Stimulated activated effector memory CD8-positive, alpha-beta T cell treated with anti-CD3 and anti-CD28 coated beads, Interleukin-12 subunit alpha, Interleukin-12 subunit beta, amount 100 ng/mL, for 72 hours (primary cell): ENCODE data around the gene GJB1.
"Not testable (repeated sequence)": the region's sequence is repeated elsewhere in the genome, so short reads cannot be mapped to it uniquely, and the experiment has no call there.

Experiments
- ATAC-seq: fragments of 150-1000 bp; cut with Tn5 transposase; 2 replicates; pipeline ENCODE4 v1.10.0; 2021
- DNase-seq, 2 donors: peaks; one replicate each; pipeline ENCODE4 v3.0.0; 2021 to 2022; ENCODE audit warnings: low spot score in 2 of 2
- H3K27ac Mint-ChIP-seq: one replicate; pipeline ENCODE4 v1.8.0; 2022; ENCODE audit warnings: mild to moderate bottlenecking, mixed read lengths
- H3K36me3 Mint-ChIP-seq: one replicate; pipeline ENCODE4 v1.8.0; 2022; ENCODE audit warnings: mild to moderate bottlenecking, mixed read lengths
- H3K4me1 Mint-ChIP-seq: one replicate; pipeline ENCODE4 v1.8.0; 2022; ENCODE audit warnings: mixed read lengths
- H3K4me3 Mint-ChIP-seq: one replicate; pipeline ENCODE4 v1.8.0; 2022; ENCODE audit warnings: mild to moderate bottlenecking, mixed read lengths
- H3K9me3 Mint-ChIP-seq: one replicate; pipeline ENCODE4 v1.8.0; 2022; ENCODE audit warnings: mixed read lengths

The GJB1 gene

DNA sequence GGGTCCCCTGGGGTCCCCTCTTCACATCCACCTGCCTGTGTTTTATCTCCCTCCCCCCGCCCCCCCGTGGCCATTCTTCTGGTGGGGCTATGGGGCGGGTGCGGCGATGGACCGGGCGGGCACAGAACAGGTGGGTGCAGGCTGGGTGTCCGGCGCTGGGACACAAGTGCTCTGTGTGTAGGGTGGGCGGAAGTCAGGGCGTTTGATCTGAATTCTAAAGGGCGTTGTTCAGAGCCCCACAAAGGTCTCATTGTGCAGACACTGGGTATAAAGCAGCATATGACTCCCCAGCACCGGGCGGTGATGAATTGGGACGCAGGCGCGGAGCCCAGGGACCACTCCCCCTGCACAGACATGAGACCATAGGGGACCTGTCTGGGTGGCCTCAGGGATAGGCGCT lies at the start of gene GJB1:
Gene GJB1 (plus strand): TSS at position 296 of the 400 bp plus-strand sequence. CDS start 484 bp downstream, outside the sequence.
- ATAC-seq (no peak), DNase-seq (no peak)
- no peak within 1 kb of the TSS for H3K27ac Mint-ChIP-seq
- no peaks in the 10 kb centered on the region for H3K36me3 Mint-ChIP-seq
- no peaks in the 10 kb centered on the region for H3K4me1 Mint-ChIP-seq
- H3K9me3 Mint-ChIP-seq = no peaks in the 10 kb centered on the region
- no peak within 1 kb of the TSS for H3K4me3 Mint-ChIP-seq

DNA sequence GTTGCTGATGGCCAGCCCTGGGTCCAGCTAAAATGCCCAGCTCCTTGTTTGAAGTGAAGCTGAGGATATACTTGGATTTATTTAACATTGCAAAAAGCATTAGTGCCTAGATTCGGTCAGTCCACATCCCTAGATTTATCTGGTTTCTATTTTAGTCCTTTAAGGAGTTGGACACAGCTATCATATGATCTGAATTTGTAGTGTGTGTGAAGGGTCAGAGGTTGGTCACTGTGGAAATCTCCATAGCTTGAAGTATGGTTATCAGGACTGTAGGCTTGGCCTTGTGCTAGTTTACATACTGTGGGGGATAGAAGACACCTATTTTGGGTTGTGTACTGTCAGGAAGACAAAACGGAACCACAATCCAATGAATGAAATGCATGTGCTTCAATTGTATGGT lies 49.6 kb upstream of the GJB1 start:
- no peak overlapping the region for H3K4me3 Mint-ChIP-seq
- no peak overlapping the region for H3K27ac Mint-ChIP-seq
- DNase-seq = no peak
- no peak for ATAC-seq
- peaks cover 6% of the 10 kb centered on the region for H3K4me1 Mint-ChIP-seq
- H3K9me3 Mint-ChIP-seq = no peaks in the 10 kb centered on the region
- H3K36me3 Mint-ChIP-seq = peaks cover 32% of the 10 kb centered on the region

DNA sequence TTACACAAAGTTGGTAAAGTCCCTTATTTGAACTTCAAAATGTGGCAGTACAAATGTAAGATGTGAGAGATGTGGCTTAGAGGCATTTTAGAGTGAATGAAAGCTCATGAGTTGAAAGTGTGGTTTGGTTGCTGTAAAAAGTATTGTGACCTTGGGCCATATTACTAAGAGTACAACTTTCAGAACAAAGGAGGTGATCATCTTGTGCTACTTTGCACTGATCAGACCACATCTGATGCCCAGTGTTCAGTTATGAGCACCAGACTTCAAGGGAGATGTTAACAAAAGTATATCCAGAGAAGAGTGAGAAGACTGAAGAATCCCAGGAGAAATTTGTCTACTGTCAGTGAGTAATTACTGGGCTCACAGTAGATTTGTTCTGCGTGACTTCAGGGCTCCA lies 48.2 kb upstream of the GJB1 start:
- ATAC-seq (no peak), DNase-seq (no peak)
- H3K27ac Mint-ChIP-seq = peak overlapping the region; percentile 20
- peaks cover 27% of the 10 kb centered on the region for H3K36me3 Mint-ChIP-seq
- no peak overlapping the region for H3K4me3 Mint-ChIP-seq
- peaks cover 6% of the 10 kb centered on the region for H3K4me1 Mint-ChIP-seq
- H3K9me3 Mint-ChIP-seq = no peaks in the 10 kb centered on the region

DNA sequence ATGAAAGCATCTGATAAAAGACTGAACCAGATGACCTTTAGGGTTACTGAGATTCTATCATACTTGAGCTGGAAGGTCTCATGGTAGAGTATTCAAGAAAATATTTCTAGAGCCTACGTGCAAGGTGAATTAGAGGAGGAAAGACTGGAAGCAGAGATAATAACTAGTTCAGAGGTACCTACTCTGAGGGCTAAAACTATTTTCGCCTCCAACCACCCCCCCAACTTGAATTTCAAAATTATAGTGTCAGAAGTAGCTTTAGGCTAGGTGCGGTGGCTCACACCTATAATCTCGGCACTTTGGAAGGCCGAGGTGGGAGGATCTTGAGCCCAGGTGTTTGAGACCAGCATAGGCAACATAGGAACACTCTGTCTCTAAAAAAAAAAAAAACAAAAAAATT lies 47.5 kb upstream of the GJB1 start:
- DNase-seq (no peak), ATAC-seq (no peak)
- Mint-ChIP-seq H3K27ac (no peak overlapping the region), H3K9me3 (no peaks in the 10 kb centered on the region), H3K4me1 (peaks cover 6% of the 10 kb centered on the region), H3K4me3 (no peak overlapping the region), H3K36me3 (peaks cover 20% of the 10 kb centered on the region)

DNA sequence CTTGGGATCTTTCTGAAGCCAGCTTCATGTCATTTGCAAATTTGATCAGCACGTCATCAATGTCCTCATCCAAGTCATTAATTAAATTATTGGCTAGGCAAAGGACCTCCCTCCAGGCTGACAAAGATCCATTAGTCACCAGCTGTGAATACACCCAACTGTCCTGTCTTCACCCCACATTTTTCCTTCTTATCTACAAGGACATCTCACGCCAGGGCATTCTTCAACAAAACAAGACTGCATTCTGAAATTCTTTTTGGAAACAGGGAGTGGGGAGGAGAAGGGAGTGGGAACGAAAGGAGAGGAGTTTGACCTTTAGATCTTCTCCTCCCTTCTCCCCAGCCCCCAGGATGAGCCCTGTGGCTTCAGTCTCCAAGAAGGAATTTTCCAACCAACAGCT lies 45.7 kb upstream of the GJB1 start:
- no peak overlapping the region for H3K27ac Mint-ChIP-seq
- no peak overlapping the region for H3K4me3 Mint-ChIP-seq
- no peak for ATAC-seq

DNA sequence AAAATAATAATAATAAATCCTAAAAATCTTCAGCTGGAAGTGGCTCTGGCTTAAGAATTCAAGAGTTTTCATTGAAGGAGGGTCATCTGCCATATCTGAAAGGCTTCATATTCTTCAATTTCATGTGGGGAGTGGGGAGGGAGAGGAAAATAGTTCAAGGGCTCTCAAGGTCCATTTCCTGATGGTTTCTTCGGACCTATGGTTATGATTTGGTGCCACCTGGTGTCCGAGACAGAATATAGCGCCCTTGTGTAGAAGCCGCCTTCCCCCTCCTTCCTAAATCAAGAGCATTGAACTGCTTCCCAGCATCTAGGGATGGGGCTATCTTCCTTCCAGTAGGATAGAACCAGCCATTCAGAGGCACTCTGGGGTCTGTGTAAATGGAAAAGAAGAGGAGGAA lies 44.1 kb upstream of the GJB1 start:
- DNase-seq (peak; percentile 10 to 56), ATAC-seq (no peak)
- Mint-ChIP-seq H3K4me3 (no peak overlapping the region), H3K4me1 (no peaks in the 10 kb centered on the region), H3K9me3 (no peaks in the 10 kb centered on the region), H3K27ac (no peak overlapping the region), H3K36me3 (peaks cover 26% of the 10 kb centered on the region)

More for the DNA sequence above, 45.7 kb upstream of the GJB1 start:
- Mint-ChIP-seq H3K4me1 (no peaks in the 10 kb centered on the region), H3K9me3 (no peaks in the 10 kb centered on the region), H3K36me3 (peaks cover 26% of the 10 kb centered on the region)
- no peak for DNase-seq

DNA sequence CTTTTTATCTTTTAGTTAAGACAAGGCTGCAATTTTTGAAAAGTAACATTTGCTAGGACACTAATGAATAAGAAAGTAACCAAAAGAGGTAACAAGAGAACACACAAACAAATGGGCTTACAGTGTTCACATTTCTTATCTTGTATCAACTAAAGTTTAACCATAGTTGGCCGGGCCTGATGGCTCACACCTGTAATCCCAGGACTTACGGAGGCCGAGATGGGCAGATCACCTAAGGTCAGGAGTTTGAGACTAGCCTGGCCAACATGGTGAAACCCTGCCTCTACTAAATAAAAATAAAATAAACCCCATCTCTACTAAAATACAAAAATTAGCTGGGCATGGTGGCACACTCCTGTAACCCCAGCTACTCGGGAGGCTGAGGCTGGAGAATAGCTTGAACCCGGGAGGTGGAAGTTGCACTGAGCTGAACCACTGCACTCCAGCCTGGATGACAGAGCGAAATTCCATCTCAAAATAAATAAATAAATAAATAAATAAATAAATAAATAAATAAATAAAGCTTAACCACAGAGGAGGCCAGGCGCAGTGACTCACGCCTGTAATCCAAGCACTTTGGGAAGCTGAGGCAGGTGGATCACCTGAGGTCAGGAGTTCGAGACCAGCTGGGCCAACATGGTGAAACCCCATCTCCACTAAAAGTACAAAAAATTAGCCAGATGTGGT lies 42.3 kb upstream of the GJB1 start:
- H3K9me3 Mint-ChIP-seq, DNase-seq, ATAC-seq, H3K4me1 Mint-ChIP-seq: not testable (repeated sequence)
- Mint-ChIP-seq H3K27ac (peak overlapping the region; percentile 95), H3K36me3 (peaks cover 26% of the 10 kb centered on the region), H3K4me3 (peak overlapping the region; percentile 78)

DNA sequence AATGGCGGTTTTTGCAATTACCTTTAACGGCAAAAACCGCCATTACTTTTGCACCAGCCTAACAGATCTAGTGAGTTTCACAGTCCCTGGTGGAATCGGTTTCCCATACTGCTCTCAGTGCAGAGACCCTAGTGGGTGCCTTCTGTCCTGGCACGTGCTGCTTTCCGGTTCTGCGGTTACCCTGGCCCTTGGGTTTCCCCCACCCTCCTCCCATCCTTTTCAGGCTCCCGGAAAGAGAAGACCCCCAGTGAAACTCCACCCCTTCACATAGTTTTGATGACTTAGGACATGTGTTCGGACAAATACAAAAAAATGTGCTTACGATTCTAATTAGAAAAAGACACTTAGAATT lies 41.5 kb upstream of the GJB1 start:
- H3K36me3 Mint-ChIP-seq = peaks cover 21% of the 10 kb centered on the region
- DNase-seq = peak; percentile 7 to 71
- H3K4me3 Mint-ChIP-seq = peak overlapping the region; percentile 78
- H3K27ac Mint-ChIP-seq = peak overlapping the region; percentile 95
- H3K4me1 Mint-ChIP-seq = no peaks in the 10 kb centered on the region
- peak; percentile 55 for ATAC-seq
- H3K9me3 Mint-ChIP-seq = no peaks in the 10 kb centered on the region

DNA sequence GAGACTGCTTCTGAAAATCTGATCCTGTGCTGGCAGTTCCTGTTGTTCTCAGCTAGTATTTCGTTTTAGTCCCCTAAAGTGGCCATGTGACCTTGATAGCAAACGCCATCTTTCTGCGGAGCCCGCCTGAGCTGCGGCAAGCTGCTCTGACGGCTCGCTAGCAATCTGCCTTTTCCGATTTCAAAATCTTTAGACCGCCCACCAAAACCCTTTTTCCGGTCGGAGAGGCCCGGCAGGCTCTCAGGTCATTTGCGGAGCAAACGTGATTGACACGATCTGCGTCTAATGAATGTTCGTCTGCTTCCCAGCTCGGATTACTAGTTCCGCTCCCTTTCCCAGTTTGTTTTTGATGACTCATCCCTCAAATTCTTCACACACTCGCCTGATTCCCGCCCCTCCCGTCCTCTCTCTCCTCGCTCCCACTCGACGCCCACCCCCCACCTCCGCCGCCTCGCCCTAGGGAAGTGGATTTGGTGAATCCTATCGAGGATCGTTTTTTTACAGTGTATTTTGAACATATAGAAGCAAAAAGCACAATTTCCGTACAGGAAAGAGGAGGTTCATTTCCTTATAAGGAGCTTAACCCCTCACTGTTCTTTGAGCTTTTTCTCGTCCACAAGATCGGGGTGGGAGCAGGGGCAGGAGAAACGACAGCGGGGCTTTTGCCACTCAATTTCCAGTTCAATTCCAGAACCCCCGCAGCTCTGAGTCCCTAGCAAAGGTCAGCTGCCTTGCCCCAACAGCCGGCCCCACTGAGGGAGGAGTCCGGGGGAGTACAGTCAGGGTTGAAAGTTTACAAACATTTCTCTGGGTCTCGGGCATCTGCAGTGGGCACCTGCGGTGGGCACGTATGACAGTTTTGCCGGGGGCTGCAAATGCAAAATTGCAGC lies 40.9 kb upstream of the GJB1 start:
- H3K4me3 Mint-ChIP-seq = peak overlapping the region; percentile 78
- H3K4me1 Mint-ChIP-seq = no peaks in the 10 kb centered on the region
- H3K27ac Mint-ChIP-seq = peak overlapping the region; percentile 95
- H3K9me3 Mint-ChIP-seq = no peaks in the 10 kb centered on the region
- H3K36me3 Mint-ChIP-seq = peaks cover 15% of the 10 kb centered on the region
- DNase-seq (peak; percentile 44 to 82), ATAC-seq (peak; percentile 97)

DNA sequence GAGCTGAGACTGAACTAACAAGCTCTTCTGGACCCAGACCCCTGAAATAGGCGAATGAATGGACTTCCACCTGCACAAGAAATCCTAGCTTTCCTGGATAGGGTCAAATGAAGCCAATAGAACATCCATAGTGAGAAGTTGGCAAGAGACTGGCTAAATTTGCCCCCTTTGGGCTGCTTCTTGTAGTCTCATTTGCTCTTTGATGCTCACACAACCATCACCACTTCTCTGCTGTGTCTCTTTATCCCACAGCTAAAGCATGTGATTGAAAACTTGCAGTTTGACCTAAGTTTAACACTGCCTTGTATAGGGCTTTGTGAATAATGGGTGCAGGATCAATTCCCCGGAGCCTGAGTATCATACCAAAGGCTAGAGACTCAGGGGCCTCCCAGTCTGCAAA lies 40.2 kb upstream of the GJB1 start:
- peak overlapping the region; percentile 95 for H3K27ac Mint-ChIP-seq
- DNase-seq = no peak
- H3K4me1 Mint-ChIP-seq = no peaks in the 10 kb centered on the region
- peak overlapping the region; percentile 78 for H3K4me3 Mint-ChIP-seq
- peaks cover 8% of the 10 kb centered on the region for H3K36me3 Mint-ChIP-seq
- no peak for ATAC-seq
- H3K9me3 Mint-ChIP-seq = no peaks in the 10 kb centered on the region

DNA sequence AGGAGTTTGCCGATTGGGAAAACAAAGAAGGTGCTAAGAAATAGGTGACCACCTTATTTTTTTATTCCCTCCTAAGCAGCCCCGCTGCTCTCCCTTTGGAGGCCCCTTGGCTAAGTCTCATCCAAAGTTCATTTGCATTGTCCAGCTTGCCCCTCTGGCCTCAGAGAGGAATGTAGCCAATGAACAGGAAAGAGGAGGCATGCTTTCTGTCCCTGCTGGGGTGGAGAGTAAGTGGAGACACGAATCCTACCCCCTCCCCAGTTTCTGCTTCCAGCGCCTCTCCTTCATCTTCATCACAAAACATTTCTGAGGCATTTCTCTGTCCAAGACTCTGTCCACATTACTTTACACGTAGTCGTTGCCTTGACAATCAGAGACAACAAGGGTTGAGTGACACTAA lies 39.7 kb upstream of the GJB1 start:
- Mint-ChIP-seq H3K27ac (no peak overlapping the region), H3K9me3 (no peaks in the 10 kb centered on the region), H3K4me3 (no peak overlapping the region), H3K36me3 (peaks cover 6% of the 10 kb centered on the region), H3K4me1 (no peaks in the 10 kb centered on the region)
- DNase-seq (no peak), ATAC-seq (no peak)

DNA sequence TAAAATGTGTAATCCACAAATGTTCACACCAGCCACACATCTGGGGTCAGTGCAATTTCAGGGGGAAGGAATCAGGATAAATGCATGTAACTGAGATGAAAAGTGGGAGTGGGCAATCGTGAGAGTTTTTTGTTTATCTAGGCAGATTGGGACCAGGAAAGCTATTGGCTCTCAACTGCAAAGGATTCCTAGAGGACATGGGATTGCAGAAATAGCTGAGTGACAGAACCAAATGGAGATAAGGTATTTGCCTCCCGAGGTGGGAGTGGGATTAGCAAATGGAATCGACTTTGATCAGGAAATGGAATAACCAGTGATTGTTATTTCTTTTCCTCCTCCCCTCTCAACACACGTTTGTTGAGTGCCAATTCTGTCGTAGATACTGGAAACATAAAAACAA lies 38.9 kb upstream of the GJB1 start:
- Mint-ChIP-seq H3K36me3 (peaks cover 6% of the 10 kb centered on the region), H3K9me3 (no peaks in the 10 kb centered on the region), H3K4me1 (no peaks in the 10 kb centered on the region), H3K27ac (no peak overlapping the region), H3K4me3 (no peak overlapping the region)
- no peak for DNase-seq
- no peak for ATAC-seq

DNA sequence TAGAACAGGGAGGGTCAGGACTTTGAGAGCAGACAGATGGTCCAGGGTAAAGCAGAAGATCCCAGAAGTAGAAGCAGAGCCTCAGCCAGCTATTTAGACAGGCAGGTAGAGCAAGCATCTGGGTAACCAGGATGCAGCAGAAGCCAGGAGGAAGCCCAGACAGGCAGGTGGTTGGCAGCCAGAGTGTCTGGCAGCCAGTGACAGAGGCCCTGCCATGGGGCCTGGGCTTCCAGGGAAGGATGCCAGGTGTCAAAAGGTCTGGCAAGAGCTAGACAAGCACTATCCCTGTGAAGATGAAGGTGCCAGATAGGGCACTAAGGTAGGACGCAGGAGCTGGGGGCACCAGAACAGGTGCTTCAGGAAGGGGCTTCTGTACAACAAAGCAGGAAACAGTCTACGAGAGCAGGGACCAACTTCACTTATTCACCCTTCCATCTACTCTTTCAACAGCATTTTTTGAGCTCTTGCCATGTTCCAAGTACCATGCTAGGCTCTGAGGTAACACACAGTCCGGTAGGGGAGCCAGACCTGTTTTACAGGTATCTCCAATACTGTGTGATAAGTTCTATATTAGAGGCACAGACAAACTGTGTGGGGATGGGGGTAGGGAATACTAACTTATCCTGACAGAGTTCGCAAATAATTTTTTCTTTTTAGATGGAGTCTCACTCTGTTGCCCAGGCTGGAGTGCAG lies 38.1 kb upstream of the GJB1 start:
- H3K27ac Mint-ChIP-seq = no peak overlapping the region
- no peak for DNase-seq
- no peak for ATAC-seq
- H3K4me1 Mint-ChIP-seq = no peaks in the 10 kb centered on the region
- no peak overlapping the region for H3K4me3 Mint-ChIP-seq
- H3K9me3 Mint-ChIP-seq = no peaks in the 10 kb centered on the region
- H3K36me3 Mint-ChIP-seq = peaks cover 6% of the 10 kb centered on the region

DNA sequence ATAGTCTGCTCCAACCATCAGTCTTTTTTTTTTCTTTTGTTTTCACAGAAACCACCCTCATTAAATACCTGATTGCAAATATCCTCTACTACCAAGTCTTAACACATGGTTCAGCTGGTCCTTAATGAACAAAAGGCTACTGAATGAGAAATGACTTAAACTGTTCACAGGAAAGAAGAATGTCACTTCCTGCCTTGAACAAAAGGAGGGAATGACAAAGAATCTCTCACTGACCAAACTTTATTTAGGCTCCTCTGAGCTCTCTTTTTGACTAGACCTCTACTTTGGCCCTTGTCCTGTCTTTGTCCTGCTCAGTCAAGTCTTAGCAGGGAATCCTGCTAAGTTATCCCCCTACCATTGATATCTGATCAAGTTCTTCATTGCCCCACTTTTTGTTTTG lies 31.8 kb upstream of the GJB1 start:
- DNase-seq = no peak
- H3K4me1 Mint-ChIP-seq = peaks cover 17% of the 10 kb centered on the region
- no peaks in the 10 kb centered on the region for H3K9me3 Mint-ChIP-seq
- no peak overlapping the region for H3K4me3 Mint-ChIP-seq
- peak overlapping the region; percentile 67 for H3K27ac Mint-ChIP-seq
- ATAC-seq = no peak
- H3K36me3 Mint-ChIP-seq = peaks cover 14% of the 10 kb centered on the region

DNA sequence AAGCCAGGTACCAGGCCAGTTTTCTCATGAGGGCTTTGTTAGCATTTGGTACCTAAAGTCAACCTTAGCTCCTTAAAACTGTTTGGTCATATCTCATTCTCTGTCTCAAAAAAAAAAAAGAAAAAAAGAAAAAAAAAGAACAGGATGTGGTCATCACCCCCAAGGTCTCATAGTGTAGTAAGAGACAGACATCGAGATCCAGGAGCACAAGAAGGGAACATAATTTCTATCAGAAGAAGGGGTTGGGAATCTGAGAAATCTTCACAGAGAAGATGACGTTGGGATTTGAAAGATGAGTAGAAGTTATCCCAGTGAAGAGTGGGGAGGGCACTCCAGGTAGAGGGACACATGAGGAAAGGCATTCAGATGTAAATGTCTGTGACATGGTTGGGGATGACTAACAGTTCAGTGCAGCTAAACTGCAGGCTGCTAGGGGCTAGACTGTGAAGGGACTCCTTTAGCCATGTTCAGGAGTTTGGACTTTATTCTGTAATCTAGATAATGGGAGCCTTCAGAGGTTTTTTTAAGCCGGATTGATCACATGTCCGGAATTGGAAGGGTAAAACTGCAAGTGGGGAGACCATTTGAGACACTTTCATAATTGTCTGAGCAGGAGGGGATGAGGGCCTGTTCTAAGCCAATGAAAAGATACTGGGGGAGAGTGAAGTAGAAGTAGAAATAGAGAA lies 26.9 kb upstream of the GJB1 start:
- Mint-ChIP-seq H3K4me1 (peaks cover 17% of the 10 kb centered on the region), H3K36me3 (peaks cover 14% of the 10 kb centered on the region), H3K4me3 (peak overlapping the region; percentile 72), H3K27ac (peak overlapping the region; percentile 79), H3K9me3 (no peaks in the 10 kb centered on the region)
- ATAC-seq (peak; percentile 91), DNase-seq (peak in 1 of 2 donors; percentile 54)
